Brain pericyte (primary cell): ENCODE measurements around the gene CDC25A.
"Not testable (repeated sequence)": the region's sequence is repeated elsewhere in the genome, so short reads cannot be mapped to it uniquely, and the experiment has no call there.

Experiments used
- DNase-seq: peaks from one replicate; pipeline ENCODE4 v3.0.0-alpha.2; 2012; ENCODE audit warnings: low read depth, low spot score

CDC25A gene

GRCh38 chr3:48141604-48142137 lies 46.5 kb downstream of the CDC25A start:
- DNase-seq: no peak

GRCh38 chr3:48140936-48141603 lies 47.1 kb downstream of the CDC25A start:
- no peak for DNase-seq

GRCh38 chr3:48140336-48140757 lies 47.9 kb downstream of the CDC25A start:
- DNase-seq: no peak

GRCh38 chr3:48137425-48137999 lies 50.7 kb downstream of the CDC25A start:
- no peak for DNase-seq

- DNase-seq: no peak
Measured at GRCh38 chr3:48135552-48136495, 52.4 kb downstream of the CDC25A start.

- DNase-seq: peak; percentile 82
Measured at GRCh38 chr3:48130321-48130904, 57.8 kb downstream of the CDC25A start.

- no peak for DNase-seq
Measured at GRCh38 chr3:48129921-48130320, 58.3 kb downstream of the CDC25A start.

- no peak for DNase-seq
Measured at GRCh38 chr3:48128774-48129173, 59.4 kb downstream of the CDC25A start.

- no peak for DNase-seq
Measured at GRCh38 chr3:48125886-48126622, 62.2 kb downstream of the CDC25A start.

GRCh38 chr3:48125013-48125705 lies 63.1 kb downstream of the CDC25A start:
- DNase-seq: no peak

- no peak for DNase-seq
Measured at GRCh38 chr3:48123346-48123745, 64.9 kb downstream of the CDC25A start.

GRCh38 chr3:48122504-48122903 lies 65.7 kb downstream of the CDC25A start:
- DNase-seq: no peak

- no peak for DNase-seq
Measured at GRCh38 chr3:48120223-48120622, 68.0 kb downstream of the CDC25A start.

- no peak for DNase-seq
Measured at GRCh38 chr3:48119505-48120193, 68.6 kb downstream of the CDC25A start.

- DNase-seq: no peak
Measured at GRCh38 chr3:48118928-48119327, 69.3 kb downstream of the CDC25A start.

- no peak for DNase-seq
Measured at GRCh38 chr3:48118322-48118721, 69.9 kb downstream of the CDC25A start.

- no peak for DNase-seq
Measured at GRCh38 chr3:48112813-48113212, 75.4 kb downstream of the CDC25A start.

- DNase-seq: not testable (repeated sequence)
Measured at GRCh38 chr3:48112108-48112791, 76.0 kb downstream of the CDC25A start.

GRCh38 chr3:48110463-48110862 lies 77.8 kb downstream of the CDC25A start:
- no peak for DNase-seq
